ENCODE results near the gene SEMA3G.

GRCh38 chr3:52492059-52492458 is 47.2 kb upstream of the SEMA3G start:
- no peak for TF ChIP-seq CTCF (IDR thresholded peaks at IDR 0.05; ENCODE audit: low read depth, low read length, poor library complexity, severe bottlenecking)
- TF ChIP-seq EZH2phosphoT487 (IDR thresholded peaks at IDR 0.05; ENCODE audit: borderline replicate concordance, low read length) = no peak
